Neural progenitor cell (in vitro differentiated cells): Measurements from ENCODE around the gene CYP4Z1.
"Not testable (repeated sequence)": the region's sequence is repeated elsewhere in the genome, so short reads cannot be mapped to it uniquely, and the experiment has no call there.

Experiments
- CTCF ChIP-seq: fragments of 200-600 bp; sonication (generic); IDR thresholded peaks from 2 replicates; pipeline ENCODE4 v1.5.1; 2017; ENCODE audit warnings: antibody characterized with exemption, mild to moderate bottlenecking
- EZH2 ChIP-seq: fragments of 200-600 bp; sonication (generic); IDR thresholded peaks from 2 replicates; pipeline ENCODE4 v1.6.1; 2017; ENCODE audit warnings: antibody characterized with exemption, mild to moderate bottlenecking, moderate library complexity

GRCh38 chr1:47109482-47109881, 42.5 kb downstream of the CYP4Z1 start:
- TF ChIP-seq CTCF, EZH2: not testable (repeated sequence)
